Glutamatergic neuron (in vitro differentiated cells): ENCODE data around the gene ELN. TPM values are rescaled to one million over a fixed set of nuclear protein-coding genes. Genes with fewer than 3 reads are reported as not detected.
A peak's percentile ranks its signal among the peaks of the same experiment; 100 is the strongest.

ENCODE experiments used
- DNase-seq: peaks from one replicate; pipeline ENCODE4 v3.0.0; 2022
- H3K27ac Mint-ChIP-seq: one replicate; pipeline ENCODE4 v1.8.0; 2020; ENCODE audit warnings: mild to moderate bottlenecking, mixed read lengths, inconsistent platforms; ENCODE audit not compliant: unreplicated experiment
- H3K27me3 Mint-ChIP-seq: one replicate; pipeline ENCODE4 v1.8.0; 2020; ENCODE audit warnings: mild to moderate bottlenecking, moderate library complexity, mixed read lengths, inconsistent platforms; ENCODE audit not compliant: unreplicated experiment
- H3K36me3 Mint-ChIP-seq: one replicate; pipeline ENCODE4 v1.8.0; 2020; ENCODE audit warnings: mild to moderate bottlenecking, mixed read lengths, inconsistent platforms; ENCODE audit not compliant: unreplicated experiment
- H3K4me1 Mint-ChIP-seq: one replicate; pipeline ENCODE4 v1.8.0; 2020; ENCODE audit warnings: mild to moderate bottlenecking, low read depth, mixed read lengths, inconsistent platforms; ENCODE audit not compliant: unreplicated experiment
- H3K4me3 Mint-ChIP-seq: one replicate; pipeline ENCODE4 v1.8.0; 2020; ENCODE audit warnings: mild to moderate bottlenecking, mixed read lengths, inconsistent platforms; ENCODE audit not compliant: unreplicated experiment
- H3K9me3 Mint-ChIP-seq: one replicate; pipeline ENCODE4 v1.8.0; 2020; ENCODE audit warnings: mild to moderate bottlenecking, moderate library complexity, mixed read lengths, inconsistent platforms; ENCODE audit not compliant: unreplicated experiment
- CTCF ChIP-seq: fragments of 200-600 bp; sonication (generic); IDR thresholded peaks from one replicate; pipeline ENCODE4 v1.5.0; 2021; ENCODE audit not compliant: partially characterized antibody, unreplicated experiment
- total RNA-seq: library from RNA; stranded (reverse); fragmentation: NEBNext Ultra II Directional; extraction: Animal tissue kit (Norgen Biotek cat#: 25700); gene quantifications from one replicate; pipeline ENCODE4 v1.2.1, GENCODE V29; 2021; ENCODE audit not compliant: unreplicated experiment

Gene ELN
- total RNA-seq, 1 donor from 2014 or later: 3.7 TPM

- Mint-ChIP-seq H3K4me3 (peak overlapping the region; percentile 78), H3K9me3 (peaks cover 13% of the 10 kb centered on the region), H3K27ac (peak overlapping the region; percentile 96)
Measured at GRCh38 chr7:74092321-74092963, 64.5 kb downstream of the ELN start.

GRCh38 chr7:74092964-74093471 is 65.0 kb downstream of the ELN start:
- peak; percentile 64 for DNase-seq
- peak overlapping the region; percentile 78 for H3K4me3 Mint-ChIP-seq
- H3K27me3 Mint-ChIP-seq: peaks cover 13% of the 10 kb centered on the region
- no peak for TF ChIP-seq CTCF
- peaks cover 16% of the 10 kb centered on the region for H3K4me1 Mint-ChIP-seq
- peaks cover 4% of the 10 kb centered on the region for H3K36me3 Mint-ChIP-seq
- peaks cover 16% of the 10 kb centered on the region for H3K9me3 Mint-ChIP-seq
- H3K27ac Mint-ChIP-seq: peak overlapping the region; percentile 96

More at GRCh38 chr7:74092321-74092963, 64.5 kb downstream of the ELN start:
- peak; percentile 98 for DNase-seq
- TF ChIP-seq CTCF: no peak
- H3K4me1 Mint-ChIP-seq: peaks cover 16% of the 10 kb centered on the region
- no peaks in the 10 kb centered on the region for H3K36me3 Mint-ChIP-seq
- peaks cover 11% of the 10 kb centered on the region for H3K27me3 Mint-ChIP-seq

GRCh38 chr7:74093671-74094223 is 65.8 kb downstream of the ELN start:
- H3K36me3 Mint-ChIP-seq: peaks cover 8% of the 10 kb centered on the region
- DNase-seq: no peak

GRCh38 chr7:74094224-74095101 is 66.5 kb downstream of the ELN start:
- Mint-ChIP-seq H3K9me3 (peaks cover 17% of the 10 kb centered on the region), H3K4me1 (peaks cover 16% of the 10 kb centered on the region), H3K36me3 (peaks cover 8% of the 10 kb centered on the region), H3K4me3 (peak overlapping the region; percentile 87), H3K27me3 (peaks cover 13% of the 10 kb centered on the region), H3K27ac (peak overlapping the region; percentile 83)
- TF ChIP-seq CTCF: no peak
- no peak for DNase-seq

More at GRCh38 chr7:74093671-74094223, 65.8 kb downstream of the ELN start:
- TF ChIP-seq CTCF: no peak
- Mint-ChIP-seq H3K27me3 (peaks cover 13% of the 10 kb centered on the region), H3K4me1 (peaks cover 16% of the 10 kb centered on the region), H3K4me3 (peak overlapping the region; percentile 87), H3K9me3 (peaks cover 19% of the 10 kb centered on the region), H3K27ac (peak overlapping the region; percentile 96)
